K562 (cell line): Measurements from ENCODE around the gene ANP32B. TPM values are rescaled to one million over a fixed set of nuclear protein-coding genes. Genes with fewer than 3 reads are reported as not detected.
A peak's percentile ranks its signal among the peaks of the same experiment; 100 is the strongest.

Source experiments
- CBX3 ChIP-seq, 2 experiments: IDR thresholded peaks; 1 replicate in 1 of 2; 2 replicates in 1 of 2; pipeline ENCODE4 v1.6.1; 2012; ENCODE audit warnings: inconsistent platforms in 2 of 2, low read length in 2 of 2, borderline replicate concordance in 1 of 2, control low read depth in 1 of 2
- CCAR2 ChIP-seq: fragments of 200-400 bp; formaldehyde crosslinking; IDR thresholded peaks from 2 replicates; pipeline ENCODE4 v1.6.1; 2017; ENCODE audit warnings: mild to moderate bottlenecking, low read depth, low read length
- CEBPB ChIP-seq: fragments of 450-650 bp; IDR thresholded peaks from 2 replicates; pipeline ENCODE4 v1.6.1; 2016; ENCODE audit warnings: missing genetic modification characterization, missing compliant biosample characterization
- CTBP1 ChIP-seq: fragments of 450-650 bp; IDR thresholded peaks from 2 replicates; pipeline ENCODE4 v1.6.1; 2016; ENCODE audit warnings: borderline replicate concordance
- FIP1L1 ChIP-seq: fragments of 200-400 bp; formaldehyde crosslinking; IDR thresholded peaks from 2 replicates; pipeline ENCODE4 v1.6.1; 2018; ENCODE audit warnings: mild to moderate bottlenecking, low read depth, low read length; ENCODE audit not compliant: poor library complexity, severe bottlenecking
- FOXJ3 ChIP-seq: sonication (generic); formaldehyde crosslinking; IDR thresholded peaks from 2 replicates; pipeline ENCODE4 v1.4.0; 2020; ENCODE audit warnings: mild to moderate bottlenecking, missing genetic modification reagents
- HDAC2 ChIP-seq: fragments of 450-650 bp; IDR thresholded peaks from 2 replicates; pipeline ENCODE4 v1.6.1; 2016; ENCODE audit warnings: mild to moderate bottlenecking
- IFI16 ChIP-seq: fragments of 250-450 bp; sonication (Bioruptor Pico); IDR thresholded peaks from 2 replicates; pipeline ENCODE4 v2.1.2; 2022; ENCODE audit warnings: mild to moderate bottlenecking, inconsistent platforms
- KAT8 ChIP-seq: fragments of 450-650 bp; IDR thresholded peaks from 2 replicates; pipeline ENCODE4 v1.6.1; 2016; ENCODE audit warnings: low read depth, mild to moderate bottlenecking
- KDM1A ChIP-seq, 2 experiments: fragments of 450-650 bp; IDR thresholded peaks; 2 replicates each; pipeline ENCODE4 v1.6.1; 2016; ENCODE audit warnings: mild to moderate bottlenecking in 2 of 2
- MTA3 ChIP-seq: fragments of 450-650 bp; formaldehyde crosslinking; IDR thresholded peaks from 2 replicates; pipeline ENCODE4 v1.6.1; 2017; ENCODE audit warnings: mild to moderate bottlenecking, borderline replicate concordance
- NCOR1 ChIP-seq: fragments of 450-650 bp; IDR thresholded peaks from 2 replicates; pipeline ENCODE4 v1.6.1; 2016; ENCODE audit warnings: mild to moderate bottlenecking, moderate library complexity
- NFIC ChIP-seq: fragments of 450-650 bp; IDR thresholded peaks from 2 replicates; pipeline ENCODE4 v1.6.1; 2017; ENCODE audit warnings: mild to moderate bottlenecking, inconsistent platforms
- PHTF2 ChIP-seq: fragments of 250-450 bp; sonication (Bioruptor Pico); IDR thresholded peaks from 2 replicates; pipeline ENCODE4 v1.5.0; 2021; ENCODE audit warnings: mild to moderate bottlenecking
- POLR3A ChIP-seq: IDR thresholded peaks from 2 replicates; pipeline ENCODE4 v1.6.1; 2011; ENCODE audit warnings: borderline replicate concordance, mild to moderate bottlenecking, moderate library complexity; ENCODE audit not compliant: insufficient read length, insufficient read depth; ENCODE audit errors: extremely low read depth
- SMARCC2 ChIP-seq: fragments of 450-650 bp; IDR thresholded peaks from 2 replicates; pipeline ENCODE4 v1.6.1; 2017; ENCODE audit warnings: antibody characterized with exemption, moderate library complexity, mild to moderate bottlenecking, low read depth
- SNIP1 ChIP-seq: fragments of 450-650 bp; IDR thresholded peaks from 2 replicates; pipeline ENCODE4 v1.7.1; 2017; ENCODE audit warnings: low read depth, mild to moderate bottlenecking
- ZEB2 ChIP-seq: fragments of 450-650 bp; IDR thresholded peaks from 2 replicates; pipeline ENCODE4 v1.6.1; 2016
- ZNF316 ChIP-seq: fragments of 450-650 bp; IDR thresholded peaks from 2 replicates; pipeline ENCODE4 v1.6.1; 2016
- ZNF354B ChIP-seq: fragments of 250-450 bp; sonication (Bioruptor Pico); IDR thresholded peaks from 2 replicates; pipeline ENCODE4 v1.4.0; 2020
- ZNF408 ChIP-seq: fragments of 250-450 bp; sonication (Bioruptor Pico); IDR thresholded peaks from 2 replicates; pipeline ENCODE4 v1.4.0; 2020; ENCODE audit warnings: low read depth, mild to moderate bottlenecking, moderate library complexity
- ZNF76 ChIP-seq: fragments of 250-450 bp; sonication (Bioruptor Pico); IDR thresholded peaks from 2 replicates; pipeline ENCODE4 v1.4.0; 2020; ENCODE audit warnings: mild to moderate bottlenecking, moderate library complexity, borderline replicate concordance
- polyA plus RNA-seq, 8 experiments: library from polyadenylated mRNA; depleted of rRNA in 4 of 8; stranded (reverse) in 5 of 8; unstranded in 3 of 8; fragments of >200 nt; fragmentation: Nextera tagmentation in 2 of 8; fragmentation: Illumina TruSeq in 1 of 8; extraction: Ambion mirVana in 2 of 8; extraction: Trizol in 1 of 8; gene quantifications; 2 replicates each; pipeline versions ENCODE4 v1.2.1 to v1.2.3, GENCODE V29; 2011 to 2014; ENCODE audit warnings: inconsistent platforms in 1 of 8, missing spikeins in 1 of 8
- total RNA-seq, 7 experiments: library from RNA; depleted of rRNA in 6 of 7; stranded (reverse); fragments of >200 nt in 6 of 7; fragmentation: Illumina TruSeq in 2 of 7; extraction: Trizol in 2 of 7; gene quantifications; 2 replicates each; pipeline versions ENCODE4 v1.2.1 to v1.2.3, GENCODE V29; 2011 to 2021; ENCODE audit warnings: low replicate concordance in 1 of 7
- TF ChIP-seq, protein P1 (sequence below), 2 experiments: fragments of 450-650 bp; IDR thresholded peaks; 2 replicates each; pipeline ENCODE4 v1.6.1; 2018; ENCODE audit warnings: mild to moderate bottlenecking in 2 of 2, low read depth in 1 of 2; ENCODE audit not compliant: partially characterized antibody in 2 of 2
- TF ChIP-seq, protein P2 (sequence below): fragments of 250-450 bp; sonication (Bioruptor Pico); IDR thresholded peaks from 2 replicates; pipeline ENCODE4 v1.9.0; 2021; ENCODE audit warnings: mild to moderate bottlenecking
- TF ChIP-seq, protein P3 (sequence below): sonication (generic); formaldehyde crosslinking; IDR thresholded peaks from 2 replicates; pipeline ENCODE4 v1.8.1; 2022; ENCODE audit warnings: missing genetic modification reagents

The ANP32B gene
- total and polyA plus RNA-seq, 9 of the 15 experiments (the other 6 are each of a cell fraction or from before 2014, with no cell fraction given) = 68.9 to 815 (median 141) TPM

DNA sequence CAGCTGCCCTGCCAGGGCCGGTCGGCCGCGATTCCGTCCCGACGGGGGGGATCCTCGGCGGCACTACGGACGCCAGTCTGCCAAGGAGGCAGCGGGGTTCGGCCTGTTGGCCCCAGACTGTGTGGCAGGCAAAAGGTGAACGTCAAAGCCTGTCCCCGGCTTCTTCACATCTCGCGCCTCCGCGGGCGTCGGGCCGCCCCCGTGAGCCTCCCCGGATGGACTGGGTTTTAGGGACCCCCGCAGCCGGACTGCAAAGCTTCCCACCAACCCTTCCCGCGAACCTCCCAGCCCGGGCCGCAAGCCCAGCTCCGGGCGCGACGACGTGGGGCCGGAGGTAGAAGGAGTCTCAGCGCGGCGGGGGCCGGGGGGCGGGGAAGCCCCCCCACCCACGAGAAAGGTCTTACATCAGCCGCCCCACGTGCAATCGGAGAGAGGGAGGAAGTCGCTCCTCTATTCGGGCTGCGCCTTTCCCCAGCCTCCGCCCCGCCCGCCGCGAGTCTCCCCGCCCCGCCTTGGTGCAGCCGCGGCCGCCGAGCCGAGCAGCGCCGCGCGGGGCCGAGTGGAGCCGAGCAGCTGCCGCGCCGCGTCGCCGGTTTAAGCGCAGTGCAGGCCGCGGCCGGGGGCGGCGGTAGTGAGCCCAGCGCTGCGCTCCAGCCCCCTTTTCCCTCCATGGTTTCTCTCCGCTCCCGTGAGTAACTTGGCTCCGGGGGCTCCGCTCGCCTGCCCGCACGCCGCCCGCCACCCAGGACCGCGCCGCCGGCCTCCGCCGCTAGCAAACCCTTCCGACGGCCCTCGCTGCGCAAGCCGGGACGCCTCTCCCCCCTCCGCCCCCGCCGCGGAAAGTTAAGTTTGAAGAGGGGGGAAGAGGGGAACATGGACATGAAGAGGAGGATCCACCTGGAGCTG lies at the start of gene ANP32B (continued):
- TF ChIP-seq, protein P1, sequence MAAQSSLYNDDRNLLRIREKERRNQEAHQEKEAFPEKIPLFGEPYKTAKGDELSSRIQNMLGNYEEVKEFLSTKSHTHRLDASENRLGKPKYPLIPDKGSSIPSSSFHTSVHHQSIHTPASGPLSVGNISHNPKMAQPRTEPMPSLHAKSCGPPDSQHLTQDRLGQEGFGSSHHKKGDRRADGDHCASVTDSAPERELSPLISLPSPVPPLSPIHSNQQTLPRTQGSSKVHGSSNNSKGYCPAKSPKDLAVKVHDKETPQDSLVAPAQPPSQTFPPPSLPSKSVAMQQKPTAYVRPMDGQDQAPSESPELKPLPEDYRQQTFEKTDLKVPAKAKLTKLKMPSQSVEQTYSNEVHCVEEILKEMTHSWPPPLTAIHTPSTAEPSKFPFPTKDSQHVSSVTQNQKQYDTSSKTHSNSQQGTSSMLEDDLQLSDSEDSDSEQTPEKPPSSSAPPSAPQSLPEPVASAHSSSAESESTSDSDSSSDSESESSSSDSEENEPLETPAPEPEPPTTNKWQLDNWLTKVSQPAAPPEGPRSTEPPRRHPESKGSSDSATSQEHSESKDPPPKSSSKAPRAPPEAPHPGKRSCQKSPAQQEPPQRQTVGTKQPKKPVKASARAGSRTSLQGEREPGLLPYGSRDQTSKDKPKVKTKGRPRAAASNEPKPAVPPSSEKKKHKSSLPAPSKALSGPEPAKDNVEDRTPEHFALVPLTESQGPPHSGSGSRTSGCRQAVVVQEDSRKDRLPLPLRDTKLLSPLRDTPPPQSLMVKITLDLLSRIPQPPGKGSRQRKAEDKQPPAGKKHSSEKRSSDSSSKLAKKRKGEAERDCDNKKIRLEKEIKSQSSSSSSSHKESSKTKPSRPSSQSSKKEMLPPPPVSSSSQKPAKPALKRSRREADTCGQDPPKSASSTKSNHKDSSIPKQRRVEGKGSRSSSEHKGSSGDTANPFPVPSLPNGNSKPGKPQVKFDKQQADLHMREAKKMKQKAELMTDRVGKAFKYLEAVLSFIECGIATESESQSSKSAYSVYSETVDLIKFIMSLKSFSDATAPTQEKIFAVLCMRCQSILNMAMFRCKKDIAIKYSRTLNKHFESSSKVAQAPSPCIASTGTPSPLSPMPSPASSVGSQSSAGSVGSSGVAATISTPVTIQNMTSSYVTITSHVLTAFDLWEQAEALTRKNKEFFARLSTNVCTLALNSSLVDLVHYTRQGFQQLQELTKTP (IDR thresholded peaks at IDR 0.05; ENCODE audit: low read depth in 1 of 2, partially characterized antibody in 2 of 2) = no peak
- TF ChIP-seq NCOR1 (peak; percentile 61), KDM1A (IDR thresholded peaks at IDR 0.05) (no peak), ZNF408 (no peak), ZNF316 (no peak), IFI16 (CRISPR knock-in tag) (no peak), HDAC2 (no peak), ZNF354B (CRISPR knock-in tag) (no peak), ZEB2 (no peak), CEBPB (peak; percentile 77), KAT8 (no peak), NFIC (peak; percentile 41; the same call in 1 of the 2 replicates), CBX3 (IDR thresholded peaks at IDR 0.05; ENCODE audit: borderline replicate concordance in 1 of 2, low read length in 2 of 2) (peak in 1 of 2 experiments; percentile 70; a peak in 1 of 3 replicates), ZNF76 (CRISPR knock-in tag) (no peak), PHTF2 (CRISPR knock-in tag) (no peak), SNIP1 (peak; percentile 71; the same call in 1 of the 2 replicates), FOXJ3 (CRISPR knock-in tag) (no peak), CTBP1 (peak; percentile 93), POLR3A (no peak), CCAR2 (no peak), MTA3 (peak; percentile 74), FIP1L1 (no peak), SMARCC2 (no peak)
- TF ChIP-seq, protein P2, sequence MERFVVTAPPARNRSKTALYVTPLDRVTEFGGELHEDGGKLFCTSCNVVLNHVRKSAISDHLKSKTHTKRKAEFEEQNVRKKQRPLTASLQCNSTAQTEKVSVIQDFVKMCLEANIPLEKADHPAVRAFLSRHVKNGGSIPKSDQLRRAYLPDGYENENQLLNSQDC (CRISPR knock-in tag) = peak; percentile 58; the same call in 1 of the 2 replicates
- TF ChIP-seq, protein P3, sequence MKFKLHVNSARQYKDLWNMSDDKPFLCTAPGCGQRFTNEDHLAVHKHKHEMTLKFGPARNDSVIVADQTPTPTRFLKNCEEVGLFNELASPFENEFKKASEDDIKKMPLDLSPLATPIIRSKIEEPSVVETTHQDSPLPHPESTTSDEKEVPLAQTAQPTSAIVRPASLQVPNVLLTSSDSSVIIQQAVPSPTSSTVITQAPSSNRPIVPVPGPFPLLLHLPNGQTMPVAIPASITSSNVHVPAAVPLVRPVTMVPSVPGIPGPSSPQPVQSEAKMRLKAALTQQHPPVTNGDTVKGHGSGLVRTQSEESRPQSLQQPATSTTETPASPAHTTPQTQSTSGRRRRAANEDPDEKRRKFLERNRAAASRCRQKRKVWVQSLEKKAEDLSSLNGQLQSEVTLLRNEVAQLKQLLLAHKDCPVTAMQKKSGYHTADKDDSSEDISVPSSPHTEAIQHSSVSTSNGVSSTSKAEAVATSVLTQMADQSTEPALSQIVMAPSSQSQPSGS (CRISPR knock-in tag) = no peak; the same call in 1 of the 2 replicates
